Astrocyte of the spinal cord (primary cell): ENCODE measurements around the gene USP7.
"Not testable (repeated sequence)": the region's sequence is repeated elsewhere in the genome, so short reads cannot be mapped to it uniquely, and the experiment has no call there.

ENCODE experiments used
- DNase-seq: peaks from one replicate; pipeline ENCODE4 v3.0.0; 2011; ENCODE audit warnings: low read depth, low spot score
- H3K4me3 ChIP-seq: 2 replicates; pipeline ENCODE4 v1.5.1; 2011; ENCODE audit warnings: low read depth, mild to moderate bottlenecking, low read length, moderate library complexity
- CTCF ChIP-seq: IDR thresholded peaks from 2 replicates; pipeline ENCODE4 v1.5.1; 2012; ENCODE audit warnings: low read depth, mild to moderate bottlenecking, low read length, inconsistent platforms
- in situ Hi-C: cut with HindIII; loops from 2 replicates; pipeline ENCODE4 v1.10.0; 2017; ENCODE audit warnings: low sequenced_read_pairs

USP7 gene

DNA sequence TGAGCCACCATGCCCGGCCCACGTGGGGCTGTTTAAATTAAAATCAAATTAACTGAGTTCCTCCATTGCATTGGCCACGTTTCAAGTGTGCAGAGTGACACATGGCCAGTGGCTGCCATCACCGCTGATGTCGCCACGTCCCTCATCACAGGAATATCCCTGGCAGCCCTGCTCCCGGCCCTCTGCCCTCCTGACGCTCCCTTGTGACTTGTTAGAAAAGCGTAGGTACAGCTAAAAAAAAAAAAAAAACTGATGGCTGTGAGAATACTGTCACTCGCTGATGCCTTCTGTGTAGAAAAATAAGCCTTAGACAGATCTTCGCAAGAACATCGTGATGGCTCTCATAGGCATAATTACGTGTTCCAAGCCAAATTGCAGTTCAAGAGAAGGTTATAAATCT is 116.6 kb downstream of the USP7 start:
- H3K4me3 ChIP-seq: no peak overlapping the region
- no peak for DNase-seq
- TF ChIP-seq CTCF: no peak
- in situ Hi-C loops: no loop called here

GRCh38 chr16:8846401-8846932 is 117.2 kb downstream of the USP7 start:
- TF ChIP-seq CTCF: no peak
- no peak overlapping the region for H3K4me3 ChIP-seq
- DNase-seq: no peak
- in situ Hi-C loops: no loop called here

GRCh38 chr16:8845699-8846298 is 117.9 kb downstream of the USP7 start:
- in situ Hi-C loops: no loop called here

GRCh38 chr16:8843296-8843695 is 120.4 kb downstream of the USP7 start:
- DNase-seq, in situ Hi-C loops, H3K4me3 ChIP-seq: not testable (repeated sequence)

More at GRCh38 chr16:8845699-8846298, 117.9 kb downstream of the USP7 start:
- no peak for DNase-seq
- no peak for TF ChIP-seq CTCF
- no peak overlapping the region for H3K4me3 ChIP-seq
